Measurements from ENCODE around the gene SPNS2. TPM values are rescaled to one million over a fixed set of nuclear protein-coding genes. Genes with fewer than 3 reads are reported as not detected.

Gene SPNS2
- total and polyA plus RNA-seq, 4 donors = 2.3 to 56.2 (median 17.2) TPM

- WGBS, 2 donors = 95% methylated on average over 5 of the region's 5 CpGs
- Histone ChIP-seq H3K4me3 (ENCODE audit: low read length in 2 of 2) (no peak overlapping the region), H3K36me3 (ENCODE audit: control insufficient read depth in 1 of 2, insufficient read depth in 2 of 2, low read length in 1 of 2) (no peaks in the 10 kb centered on the region), H3K27ac (ENCODE audit: low read depth in 1 of 2, low read length in 2 of 2) (no peak overlapping the region), H3K27me3 (ENCODE audit: control insufficient read depth in 1 of 2, insufficient read depth in 2 of 2, low read length in 1 of 2) (no peaks in the 10 kb centered on the region), H3K9me3 (ENCODE audit: control insufficient read depth, low read length) (no peaks in the 10 kb centered on the region), H3K4me1 (ENCODE audit: control insufficient read depth in 1 of 2, insufficient read depth in 2 of 2, low read length in 2 of 2) (peaks cover 0 to 4% of the 10 kb centered on the region in 2 donors)
- no peak for ATAC-seq (ENCODE audit: low FRiP score)
- no peak for DNase-seq
- intact Hi-C loops (cut with DNase I) = loop anchor here (5.0 to 10.0 kb wide), 2 partner anchors 63 to 135 kb away; partner anchors contain the start of gene SPNS2 (in 1 of the 2)
Measured at GRCh38 chr17:4559966-4560365, 61.3 kb downstream of the SPNS2 start.

GRCh38 chr17:4560421-4560820, 61.7 kb downstream of the SPNS2 start, which contains the start of gene GGT6:
Gene GGT6 (minus strand): TSS chr17:4560577. CDS start chr17:4560521, 56 bp downstream.
- WGBS, 2 donors = 87 to 89% methylated on average over 12 of the region's 12 CpGs
- H3K27me3 ChIP-seq (ENCODE audit: control insufficient read depth in 1 of 2, insufficient read depth in 2 of 2, low read length in 1 of 2) = no peaks in the 10 kb centered on the region
- DNase-seq = no peak
- H3K36me3 ChIP-seq (ENCODE audit: control insufficient read depth in 1 of 2, insufficient read depth in 2 of 2, low read length in 1 of 2) = no peaks in the 10 kb centered on the region
- intact Hi-C loops (cut with DNase I) = loop anchor here in 1 of 2 donors (10.0 kb wide), 1 partner anchor 136 kb away; no protein-coding TSS in a partner anchor
- H3K27ac ChIP-seq (ENCODE audit: low read depth in 1 of 2, low read length in 2 of 2) = no peak within 1 kb of the TSS
- H3K4me1 ChIP-seq (ENCODE audit: control insufficient read depth in 1 of 2, insufficient read depth in 2 of 2, low read length in 2 of 2) = peaks cover 0 to 4% of the 10 kb centered on the region in 2 donors
- H3K4me3 ChIP-seq (ENCODE audit: low read length in 2 of 2) = no peak within 1 kb of the TSS
- H3K9me3 ChIP-seq (ENCODE audit: control insufficient read depth, low read length) = no peaks in the 10 kb centered on the region
- no peak for ATAC-seq (ENCODE audit: low FRiP score)

GRCh38 chr17:4560837-4561256, 62.2 kb downstream of the SPNS2 start:
- Histone ChIP-seq H3K9me3 (ENCODE audit: control insufficient read depth, low read length) (no peaks in the 10 kb centered on the region), H3K4me3 (ENCODE audit: low read length in 2 of 2) (no peak overlapping the region), H3K36me3 (ENCODE audit: control insufficient read depth in 1 of 2, insufficient read depth in 2 of 2, low read length in 1 of 2) (no peaks in the 10 kb centered on the region), H3K27ac (ENCODE audit: low read depth in 1 of 2, low read length in 2 of 2) (no peak overlapping the region), H3K4me1 (ENCODE audit: control insufficient read depth in 1 of 2, insufficient read depth in 2 of 2, low read length in 2 of 2) (peaks cover 0 to 4% of the 10 kb centered on the region in 2 donors), H3K27me3 (ENCODE audit: control insufficient read depth in 1 of 2, insufficient read depth in 2 of 2, low read length in 1 of 2) (no peaks in the 10 kb centered on the region)
- WGBS, 2 donors = 67 to 69% methylated on average over 11 of the region's 11 CpGs
- DNase-seq (no peak), ATAC-seq (ENCODE audit: low FRiP score) (no peak)
- intact Hi-C loops (cut with DNase I) = loop anchor here in 1 of 2 donors (10.0 kb wide), 1 partner anchor 136 kb away; no protein-coding TSS in a partner anchor

DNA sequence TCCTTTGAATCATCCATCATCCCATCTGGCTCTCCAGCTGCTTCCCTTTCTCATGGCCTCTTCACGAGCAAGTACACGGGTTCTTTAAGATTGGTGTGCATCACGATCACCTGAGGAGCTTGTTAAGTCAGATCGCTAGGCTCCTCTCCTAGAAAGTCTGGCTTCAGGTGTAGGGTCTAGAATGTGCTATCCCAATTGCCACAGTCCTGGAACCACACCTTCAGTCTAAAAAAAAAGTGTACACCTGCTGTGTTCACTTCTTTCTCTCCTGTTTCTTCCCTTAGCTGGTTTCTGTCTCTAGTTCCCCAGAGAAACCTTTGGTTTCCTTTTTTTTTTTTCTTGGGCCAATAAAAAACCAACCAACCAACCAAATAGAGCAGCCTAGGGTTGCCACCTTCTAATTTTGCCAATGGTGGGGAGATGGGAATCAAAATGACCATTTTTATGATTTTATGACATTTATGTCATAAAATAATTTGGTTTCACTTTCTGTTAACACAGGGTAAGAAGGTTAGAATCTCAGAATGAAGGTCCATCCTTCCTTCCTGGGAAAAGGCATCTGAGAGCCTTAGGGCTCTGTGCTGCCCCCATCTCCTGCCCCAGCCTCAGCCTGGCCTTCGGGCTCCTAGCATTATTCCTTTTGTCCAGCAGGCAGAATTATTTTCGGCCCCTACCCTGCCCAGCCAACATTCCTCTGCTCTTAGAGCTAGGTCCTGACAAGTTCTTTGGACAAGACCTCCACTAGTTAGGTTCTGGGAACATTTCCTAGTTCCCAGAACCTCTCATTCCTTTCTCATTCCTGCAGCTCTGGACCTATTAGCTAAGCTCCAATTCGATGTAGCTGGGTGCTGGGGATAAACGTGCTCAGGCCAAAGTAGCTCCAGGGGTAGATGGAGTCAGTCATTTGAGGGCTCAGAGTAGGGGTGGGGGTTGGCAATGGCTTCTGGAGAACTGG, 63.6 kb downstream of the SPNS2 start:
- ATAC-seq (ENCODE audit: low FRiP score) = peak; percentile 47
- Histone ChIP-seq H3K27me3 (ENCODE audit: control insufficient read depth in 1 of 2, insufficient read depth in 2 of 2, low read length in 1 of 2) (no peaks in the 10 kb centered on the region), H3K9me3 (ENCODE audit: control insufficient read depth, low read length) (no peaks in the 10 kb centered on the region), H3K36me3 (ENCODE audit: control insufficient read depth in 1 of 2, insufficient read depth in 2 of 2, low read length in 1 of 2) (no peaks in the 10 kb centered on the region), H3K4me1 (ENCODE audit: control insufficient read depth in 1 of 2, insufficient read depth in 2 of 2, low read length in 2 of 2) (peaks cover 0 to 4% of the 10 kb centered on the region in 2 donors), H3K27ac (ENCODE audit: low read depth in 1 of 2, low read length in 2 of 2) (peak overlapping the region; percentile 73 to 83), H3K4me3 (ENCODE audit: low read length in 2 of 2) (no peak overlapping the region)
- intact Hi-C loops (cut with DNase I) = loop anchor here in 1 of 2 donors (10.0 kb wide), 1 partner anchor 137 kb away; no protein-coding TSS in a partner anchor
- WGBS, 2 donors = 46 to 48% methylated on average over 8 of the region's 8 CpGs
- peak in 1 of 2 donors; percentile 50 for DNase-seq

DNA sequence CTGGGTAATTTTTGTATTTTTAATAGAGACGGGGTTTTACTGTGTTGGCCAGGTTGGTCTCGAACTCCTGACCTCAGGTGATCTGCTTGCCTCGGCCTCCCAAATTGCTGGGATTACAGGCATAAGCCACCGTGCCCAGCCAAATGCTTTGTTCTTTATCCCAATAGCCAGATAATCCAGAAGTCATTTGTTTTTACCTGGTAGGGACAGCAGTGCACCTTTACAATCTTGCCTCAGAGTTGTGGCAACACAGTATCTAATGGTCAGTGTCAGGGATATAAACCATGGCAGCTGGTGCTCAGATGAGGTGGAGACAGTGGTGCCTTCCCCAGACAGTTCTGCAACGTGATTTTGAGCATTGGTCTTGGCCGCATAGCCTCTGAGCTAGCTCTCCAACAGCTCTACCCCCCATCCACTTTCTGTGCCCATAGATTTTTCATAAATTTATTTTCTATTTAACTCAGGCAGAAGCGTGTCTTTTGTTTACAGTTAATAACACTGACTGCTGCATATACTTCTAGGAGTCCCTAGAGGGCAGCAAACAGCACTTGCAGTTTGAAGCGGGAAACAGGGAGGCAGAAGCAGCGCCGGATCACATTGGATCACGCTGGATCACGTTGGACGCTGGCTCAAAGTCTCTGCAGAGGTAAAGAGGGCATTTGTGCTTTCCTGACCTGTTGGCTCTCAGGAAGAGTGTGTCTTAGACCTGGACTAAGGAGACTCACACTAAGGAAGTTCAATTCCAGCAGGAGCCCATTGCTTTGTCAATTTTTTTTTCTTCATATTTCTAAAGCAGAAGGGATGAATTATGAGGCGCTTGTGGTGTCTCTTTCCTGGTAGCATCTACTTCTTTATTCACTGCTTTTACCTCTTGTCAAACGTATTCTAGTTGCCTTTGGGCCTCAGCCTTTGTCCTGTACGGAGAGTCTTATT, 66.8 kb downstream of the SPNS2 start:
- Histone ChIP-seq H3K4me3 (ENCODE audit: low read length in 2 of 2) (no peak overlapping the region), H3K36me3 (ENCODE audit: control insufficient read depth in 1 of 2, insufficient read depth in 2 of 2, low read length in 1 of 2) (no peaks in the 10 kb centered on the region), H3K9me3 (ENCODE audit: control insufficient read depth, low read length) (no peaks in the 10 kb centered on the region), H3K4me1 (ENCODE audit: control insufficient read depth in 1 of 2, insufficient read depth in 2 of 2, low read length in 2 of 2) (peaks cover 0 to 4% of the 10 kb centered on the region in 2 donors), H3K27me3 (ENCODE audit: control insufficient read depth in 1 of 2, insufficient read depth in 2 of 2, low read length in 1 of 2) (no peaks in the 10 kb centered on the region), H3K27ac (ENCODE audit: low read depth in 1 of 2, low read length in 2 of 2) (no peak overlapping the region)
- 31 to 32% methylated on average over 16 of the region's 16 CpGs for WGBS, 2 donors
- DNase-seq = peak in 1 of 2 donors; percentile 74
- intact Hi-C loops (cut with DNase I) = loop anchor here (2.0 to 10.0 kb wide), 3 partner anchors 59 to 141 kb away; no protein-coding TSS in a partner anchor
- peak; percentile 89 for ATAC-seq (ENCODE audit: low FRiP score)

DNA sequence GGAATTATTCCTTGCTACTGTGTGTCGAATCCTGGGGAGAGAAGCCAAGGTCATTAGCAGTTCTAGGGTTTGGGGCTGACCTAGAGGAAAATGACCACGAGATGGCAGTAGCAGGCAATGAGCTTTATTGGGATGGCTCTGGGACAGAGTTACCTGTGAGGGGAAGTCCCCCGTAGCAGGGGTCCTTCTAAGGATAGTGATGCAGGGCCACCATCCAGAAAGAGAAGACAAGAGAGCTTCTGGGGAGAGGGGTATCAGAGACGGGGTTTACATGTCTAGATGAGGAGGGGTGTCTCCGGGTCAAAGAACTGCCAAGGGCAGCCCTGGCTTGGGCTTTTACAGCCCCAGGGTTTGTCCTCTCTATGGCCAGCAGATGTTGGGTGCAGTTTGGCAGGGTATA, 68.1 kb downstream of the SPNS2 start:
- ATAC-seq (ENCODE audit: low FRiP score) (peak; percentile 80), DNase-seq (no peak)
- Histone ChIP-seq H3K9me3 (ENCODE audit: control insufficient read depth, low read length) (no peaks in the 10 kb centered on the region), H3K4me3 (ENCODE audit: low read length in 2 of 2) (no peak overlapping the region), H3K36me3 (ENCODE audit: control insufficient read depth in 1 of 2, insufficient read depth in 2 of 2, low read length in 1 of 2) (no peaks in the 10 kb centered on the region), H3K4me1 (ENCODE audit: control insufficient read depth in 1 of 2, insufficient read depth in 2 of 2, low read length in 2 of 2) (peaks cover 0 to 4% of the 10 kb centered on the region in 2 donors), H3K27me3 (ENCODE audit: control insufficient read depth in 1 of 2, insufficient read depth in 2 of 2, low read length in 1 of 2) (no peaks in the 10 kb centered on the region), H3K27ac (ENCODE audit: low read depth in 1 of 2, low read length in 2 of 2) (no peak overlapping the region)
- intact Hi-C loops (cut with DNase I) = loop anchor here in 1 of 2 donors (2.0 to 10.0 kb wide), 2 partner anchors 60 to 142 kb away; no protein-coding TSS in a partner anchor
- WGBS, 2 donors = 31 to 34% methylated on average over 5 of the region's 5 CpGs

GRCh38 chr17:4569591-4569990, 70.9 kb downstream of the SPNS2 start:
- intact Hi-C loops (cut with DNase I) = loop anchor here in 1 of 2 donors (10.0 kb wide), 1 partner anchor 145 kb away; no protein-coding TSS in a partner anchor
- ATAC-seq (ENCODE audit: low FRiP score) (no peak), DNase-seq (no peak)
- Histone ChIP-seq H3K9me3 (ENCODE audit: control insufficient read depth, low read length) (no peaks in the 10 kb centered on the region), H3K27ac (ENCODE audit: low read depth in 1 of 2, low read length in 2 of 2) (no peak overlapping the region), H3K27me3 (ENCODE audit: control insufficient read depth in 1 of 2, insufficient read depth in 2 of 2, low read length in 1 of 2) (no peaks in the 10 kb centered on the region), H3K36me3 (ENCODE audit: control insufficient read depth in 1 of 2, insufficient read depth in 2 of 2, low read length in 1 of 2) (no peaks in the 10 kb centered on the region), H3K4me3 (ENCODE audit: low read length in 2 of 2) (no peak overlapping the region), H3K4me1 (ENCODE audit: control insufficient read depth in 1 of 2, insufficient read depth in 2 of 2, low read length in 2 of 2) (no peaks in the 10 kb centered on the region)
- 89 to 100% methylated on average over 1 of the region's 1 CpG for WGBS, 2 donors

- intact Hi-C loops (cut with DNase I) = no loop called here
- Histone ChIP-seq H3K27me3 (ENCODE audit: control insufficient read depth in 1 of 2, insufficient read depth in 2 of 2, low read length in 1 of 2) (no peaks in the 10 kb centered on the region), H3K9me3 (ENCODE audit: control insufficient read depth, low read length) (no peaks in the 10 kb centered on the region), H3K4me3 (ENCODE audit: low read length in 2 of 2) (no peak overlapping the region), H3K27ac (ENCODE audit: low read depth in 1 of 2, low read length in 2 of 2) (no peak overlapping the region), H3K36me3 (ENCODE audit: control insufficient read depth in 1 of 2, insufficient read depth in 2 of 2, low read length in 1 of 2) (no peaks in the 10 kb centered on the region), H3K4me1 (ENCODE audit: control insufficient read depth in 1 of 2, insufficient read depth in 2 of 2, low read length in 2 of 2) (no peaks in the 10 kb centered on the region)
- WGBS, 2 donors = 71 to 72% methylated on average over 9 of the region's 9 CpGs
- DNase-seq (no peak), ATAC-seq (ENCODE audit: low FRiP score) (no peak)
Measured at GRCh38 chr17:4572131-4572530, 73.5 kb downstream of the SPNS2 start.
